HG02840 (cell line): ENCODE measurements around the gene GNG12.

ENCODE experiments used
- ATAC-seq: cut with Tn5 transposase; IDR thresholded peaks from one replicate; pipeline ENCODE4 v1.9.1; 2021; ENCODE audit warnings: mild to moderate bottlenecking, moderate library complexity, moderate number of reproducible peaks; ENCODE audit not compliant: unreplicated experiment, low FRiP score

GNG12 gene

DNA sequence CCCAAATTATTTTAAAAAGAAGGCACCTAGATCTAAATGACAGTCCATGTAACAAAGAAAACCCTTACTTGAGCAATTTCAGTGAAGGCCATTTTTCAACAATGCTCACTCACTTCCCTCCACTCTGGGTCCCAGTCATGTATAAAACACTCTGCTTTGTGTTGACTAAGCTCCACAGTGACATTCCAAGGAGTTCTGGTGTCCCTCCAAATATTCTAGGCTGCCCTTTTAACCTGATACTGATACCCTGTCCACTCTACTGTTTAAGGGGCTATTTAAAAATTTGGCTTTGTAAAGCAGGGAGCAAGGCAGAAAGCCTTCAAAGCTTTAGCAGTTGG is 73.6 kb downstream of the GNG12 start:
- peak; percentile 14 for ATAC-seq

DNA sequence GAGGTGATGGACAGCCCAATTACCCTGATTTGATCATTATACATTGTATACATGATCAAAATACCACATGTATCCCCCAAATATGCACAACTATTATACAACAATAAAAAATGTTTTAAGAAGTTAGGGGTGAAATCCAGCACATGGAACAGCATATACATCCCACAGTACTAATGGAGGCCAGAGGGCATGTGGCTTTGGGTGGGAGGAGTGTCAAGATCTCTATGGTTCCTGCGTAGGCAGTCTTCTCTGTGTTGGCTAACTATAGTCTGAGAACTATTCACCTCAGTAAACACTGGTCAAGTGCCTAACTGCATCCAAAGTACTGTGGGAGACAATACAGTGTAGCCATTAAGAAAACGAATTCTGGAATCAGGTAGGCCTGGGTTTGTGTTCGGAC is 74.2 kb downstream of the GNG12 start:
- ATAC-seq, result no peak

DNA sequence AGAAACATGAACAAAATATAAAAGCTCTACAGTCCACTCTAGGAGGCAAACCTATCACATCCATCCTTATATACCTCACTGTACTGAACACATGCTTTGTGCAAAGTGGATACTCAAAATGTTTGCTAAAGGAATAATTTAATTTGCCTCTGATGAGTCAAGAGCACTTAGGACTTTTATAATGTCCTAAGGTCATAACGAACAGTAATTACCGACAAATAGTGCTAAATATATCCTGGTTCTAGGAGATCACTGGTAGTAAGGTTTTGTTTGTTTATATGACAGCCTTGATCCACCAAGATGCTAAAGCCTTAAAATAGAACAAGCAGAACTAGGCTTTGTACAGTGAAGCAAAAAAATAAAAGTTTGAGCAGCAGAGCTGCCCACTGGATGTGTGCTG is 77.6 kb downstream of the GNG12 start:
- no peak for ATAC-seq

DNA sequence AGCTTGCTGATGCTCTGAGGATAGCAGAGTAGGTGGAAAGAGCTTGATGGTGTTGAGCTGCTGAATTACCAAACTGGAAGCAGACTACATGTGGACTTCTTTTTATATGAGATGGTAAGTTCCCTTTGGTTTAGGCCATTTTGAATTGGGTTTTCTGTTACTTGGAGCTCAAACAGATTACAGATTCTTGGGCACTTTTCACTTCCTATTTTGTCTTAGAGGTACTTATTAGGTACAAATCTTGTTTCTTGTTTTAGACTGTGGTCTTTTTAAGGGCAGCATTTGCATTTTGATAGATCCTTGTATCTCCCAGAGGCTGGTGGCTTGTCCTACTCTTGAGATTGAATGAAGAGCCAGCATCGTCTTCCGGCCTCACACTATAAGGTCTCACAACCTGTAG is 78.1 kb downstream of the GNG12 start:
- ATAC-seq, result no peak

DNA sequence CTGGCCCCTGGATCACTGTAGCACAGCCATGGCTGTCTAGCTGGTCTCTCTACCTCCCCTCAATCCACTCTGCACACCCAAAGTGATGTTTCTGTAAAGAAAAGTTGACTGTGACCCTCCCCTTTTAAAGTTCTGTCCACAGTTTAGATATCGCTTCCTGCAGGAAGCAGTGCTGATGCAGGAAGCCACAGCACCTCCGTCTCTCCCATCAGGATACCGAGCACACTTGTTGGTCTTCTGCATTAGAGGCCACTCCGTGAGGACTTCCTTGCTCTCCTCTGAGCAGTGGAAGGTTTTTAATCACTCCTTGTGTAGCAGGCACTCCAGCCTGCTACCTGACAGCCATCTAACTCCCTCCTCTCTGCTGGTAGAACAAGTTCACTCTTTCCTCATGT is 78.7 kb downstream of the GNG12 start:
- ATAC-seq, result no peak

DNA sequence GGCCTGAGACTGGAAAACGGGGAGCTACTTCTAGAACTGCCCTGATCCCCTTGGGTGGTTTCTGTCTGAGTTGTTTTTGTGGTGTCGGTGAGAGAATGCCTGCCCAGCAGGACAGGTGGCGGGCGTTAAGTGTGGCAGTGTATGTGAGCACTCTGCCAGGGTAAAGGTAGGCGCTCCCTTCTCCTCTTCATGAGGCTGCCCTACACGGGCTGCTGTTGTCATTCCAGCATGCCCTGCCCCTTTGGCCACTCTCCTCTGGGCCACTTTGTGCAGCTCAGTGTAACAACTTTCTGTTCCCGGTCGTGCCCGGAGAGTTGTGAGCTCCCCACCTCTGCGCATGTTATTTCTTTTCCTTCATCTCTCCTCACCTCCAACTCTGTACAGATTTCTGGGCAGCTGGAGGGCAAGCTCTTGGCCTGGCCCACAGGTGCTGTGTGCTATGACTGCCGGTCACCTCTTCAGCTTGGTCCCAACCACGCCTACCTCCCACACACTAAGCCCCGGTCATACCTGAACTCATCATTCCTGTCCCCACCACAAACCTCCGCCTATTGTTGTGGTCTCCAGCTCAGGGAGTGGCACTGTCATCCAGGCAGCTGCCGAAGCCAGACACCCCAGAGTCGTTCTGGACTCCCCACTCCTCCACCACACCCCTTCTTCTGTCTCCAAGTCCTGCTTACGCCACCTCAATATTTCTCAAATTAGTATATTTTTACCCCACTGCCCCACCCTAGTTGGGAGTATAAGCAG is 79.3 kb downstream of the GNG12 start:
- ATAC-seq, result no peak

DNA sequence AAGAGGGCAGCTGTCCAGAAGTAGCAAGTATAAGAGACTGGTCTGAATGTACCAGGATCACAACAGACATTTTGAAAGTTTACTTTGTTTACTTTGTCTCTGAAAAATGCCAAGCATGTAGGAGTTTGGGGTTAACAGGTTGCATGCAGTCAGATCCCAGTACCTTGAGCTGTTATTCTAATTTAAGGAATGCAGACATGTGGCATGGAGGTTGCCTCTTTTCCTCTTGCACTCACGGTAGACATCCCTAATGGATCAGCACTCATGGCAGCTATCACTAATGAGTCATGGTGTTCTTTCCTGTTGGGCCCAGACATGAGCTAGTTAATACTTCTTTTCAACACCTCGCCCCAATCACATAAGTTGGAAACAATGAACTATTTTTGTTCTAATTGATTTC is 81.0 kb downstream of the GNG12 start:
- ATAC-seq, result no peak

DNA sequence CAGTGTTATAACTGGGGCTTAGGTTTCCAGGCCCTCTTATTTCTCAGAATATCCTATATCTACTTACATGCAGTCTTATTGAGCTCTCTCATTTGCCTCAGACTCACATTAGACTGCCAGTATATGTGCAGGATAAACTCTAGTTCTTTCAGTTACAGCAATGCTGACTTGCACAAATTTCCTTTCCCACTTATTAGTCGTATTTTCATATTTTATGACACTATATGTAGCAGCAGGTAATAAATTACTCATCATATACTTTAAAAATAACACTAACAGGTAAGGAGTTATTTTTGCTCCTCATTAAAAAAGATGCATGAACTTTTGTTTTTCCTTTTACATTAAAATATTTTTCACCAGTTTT is 82.6 kb downstream of the GNG12 start:
- no peak for ATAC-seq

DNA sequence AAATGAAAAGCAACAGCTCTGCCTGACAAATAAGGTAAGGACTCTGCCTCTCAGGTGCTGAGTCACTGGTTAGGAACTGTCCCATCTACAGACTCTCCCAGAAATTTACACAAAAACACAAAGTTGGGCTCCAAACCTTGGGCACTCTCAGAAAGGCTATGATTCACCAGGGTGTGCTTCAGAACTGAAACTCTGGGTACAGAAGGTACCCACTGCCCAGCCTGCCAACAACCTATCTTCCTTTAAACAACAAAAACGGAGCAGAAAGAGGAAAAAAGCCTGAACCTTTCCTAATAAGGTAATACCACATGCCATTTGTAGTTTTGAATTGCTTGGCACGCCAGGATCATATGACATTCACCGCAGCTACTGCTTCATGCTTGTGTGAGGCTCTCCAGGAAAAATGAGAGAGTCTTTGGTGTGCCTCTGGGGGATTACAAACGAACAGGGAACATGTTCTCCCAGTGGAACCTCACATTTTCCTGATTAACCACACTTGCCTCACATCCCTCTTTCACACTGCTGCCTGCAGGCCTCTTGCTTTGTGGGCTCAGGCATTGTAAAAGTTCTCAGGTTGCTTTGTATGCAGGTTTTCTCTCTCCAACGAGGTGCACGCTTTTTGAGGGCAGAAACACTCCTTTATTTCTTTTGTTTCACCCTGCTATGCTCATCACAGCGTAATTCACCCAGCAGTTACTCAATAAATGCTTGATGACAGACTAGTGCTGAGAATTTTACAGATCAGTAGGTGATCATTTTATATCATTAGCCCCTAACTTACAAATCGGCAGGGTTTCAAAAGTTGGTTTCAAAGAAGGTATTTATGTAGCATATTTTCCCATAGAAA is 83.2 kb downstream of the GNG12 start:
- no peak for ATAC-seq

DNA sequence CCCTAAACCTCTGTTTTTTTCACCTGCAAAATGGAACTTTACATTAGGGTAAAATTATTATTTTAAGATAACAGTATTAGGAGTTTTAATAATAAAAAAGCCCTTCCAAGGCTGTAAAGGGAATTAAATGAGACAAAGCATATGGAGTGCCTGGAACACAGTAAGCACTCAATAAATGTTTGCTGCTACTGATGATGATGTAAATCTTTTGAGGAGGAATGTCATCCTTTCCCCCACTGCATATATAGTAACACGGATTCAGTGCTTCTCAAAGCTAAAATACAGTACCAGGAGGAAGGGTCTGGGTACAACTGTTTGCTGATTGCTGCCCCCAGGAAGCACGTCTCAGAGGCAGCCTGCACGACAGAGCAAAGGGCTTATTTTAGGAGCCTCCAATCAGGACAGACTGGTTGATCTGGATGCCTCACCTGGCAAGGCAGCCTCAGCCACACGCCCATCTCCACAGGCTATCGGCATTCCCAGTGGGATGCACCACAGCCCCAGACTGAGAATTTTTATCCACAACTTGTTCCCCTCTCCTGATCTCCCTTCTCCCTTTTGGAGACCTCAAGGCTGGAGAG is 83.9 kb downstream of the GNG12 start:
- no peak for ATAC-seq

DNA sequence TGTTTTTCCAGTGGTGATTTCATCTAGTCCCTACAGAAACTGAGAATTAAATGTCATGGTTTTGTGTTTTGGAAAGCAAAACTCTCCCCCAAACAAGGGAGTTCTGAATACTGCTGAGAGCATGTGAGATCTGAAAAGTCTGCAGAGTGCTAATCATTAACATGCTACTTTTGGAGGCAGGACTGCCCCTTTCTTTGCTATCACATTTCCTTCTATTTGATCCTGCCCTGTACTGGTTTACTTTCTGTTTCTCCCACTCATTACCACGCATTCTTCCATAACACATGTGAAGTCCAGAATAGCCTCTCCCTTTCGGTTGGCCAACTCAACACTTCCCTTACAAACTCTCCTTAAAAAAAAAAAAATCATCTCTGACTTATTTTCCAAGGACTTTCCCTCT is 84.6 kb downstream of the GNG12 start:
- ATAC-seq, result peak; percentile 91

DNA sequence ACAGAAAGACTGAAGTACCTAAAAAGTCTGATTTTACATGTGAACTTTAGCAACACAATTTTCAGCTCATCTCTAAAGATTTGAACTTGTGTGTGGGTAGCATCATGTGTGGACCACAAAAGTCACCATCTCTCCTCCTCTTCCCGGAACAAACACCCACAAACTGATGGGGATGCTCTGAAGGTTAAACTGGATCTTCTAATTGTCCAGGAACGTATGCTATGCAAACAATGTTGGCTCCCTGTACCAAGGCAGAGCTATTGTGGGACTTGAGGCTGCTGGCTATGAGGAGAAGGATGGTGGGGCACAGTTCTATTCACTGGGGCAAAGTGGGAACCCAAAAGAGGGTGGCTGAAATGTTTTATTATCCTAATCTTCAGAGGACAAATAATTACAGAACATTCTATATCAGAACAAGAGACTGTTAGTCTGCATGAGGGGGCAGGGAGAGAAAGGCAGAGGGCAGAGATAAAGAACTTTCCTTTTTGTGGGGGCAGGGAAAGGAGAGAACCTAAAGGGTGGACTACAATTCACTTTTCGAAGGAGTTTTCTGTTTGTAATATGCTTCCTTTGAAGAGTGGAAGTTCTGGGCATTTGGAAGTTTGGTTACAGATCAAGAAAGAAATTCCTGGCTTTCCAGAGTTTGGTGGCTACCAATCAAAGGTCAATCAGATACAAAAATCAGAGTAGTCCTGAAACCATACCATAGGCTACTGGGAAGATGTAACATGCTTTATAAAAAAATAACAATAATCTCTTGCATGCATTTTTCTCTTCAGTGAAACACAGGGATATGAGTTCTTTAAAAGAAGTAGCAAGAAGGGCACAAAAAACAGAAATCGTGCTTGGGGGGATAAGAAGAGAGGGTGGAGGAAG is 85.4 kb downstream of the GNG12 start:
- ATAC-seq, result no peak

DNA sequence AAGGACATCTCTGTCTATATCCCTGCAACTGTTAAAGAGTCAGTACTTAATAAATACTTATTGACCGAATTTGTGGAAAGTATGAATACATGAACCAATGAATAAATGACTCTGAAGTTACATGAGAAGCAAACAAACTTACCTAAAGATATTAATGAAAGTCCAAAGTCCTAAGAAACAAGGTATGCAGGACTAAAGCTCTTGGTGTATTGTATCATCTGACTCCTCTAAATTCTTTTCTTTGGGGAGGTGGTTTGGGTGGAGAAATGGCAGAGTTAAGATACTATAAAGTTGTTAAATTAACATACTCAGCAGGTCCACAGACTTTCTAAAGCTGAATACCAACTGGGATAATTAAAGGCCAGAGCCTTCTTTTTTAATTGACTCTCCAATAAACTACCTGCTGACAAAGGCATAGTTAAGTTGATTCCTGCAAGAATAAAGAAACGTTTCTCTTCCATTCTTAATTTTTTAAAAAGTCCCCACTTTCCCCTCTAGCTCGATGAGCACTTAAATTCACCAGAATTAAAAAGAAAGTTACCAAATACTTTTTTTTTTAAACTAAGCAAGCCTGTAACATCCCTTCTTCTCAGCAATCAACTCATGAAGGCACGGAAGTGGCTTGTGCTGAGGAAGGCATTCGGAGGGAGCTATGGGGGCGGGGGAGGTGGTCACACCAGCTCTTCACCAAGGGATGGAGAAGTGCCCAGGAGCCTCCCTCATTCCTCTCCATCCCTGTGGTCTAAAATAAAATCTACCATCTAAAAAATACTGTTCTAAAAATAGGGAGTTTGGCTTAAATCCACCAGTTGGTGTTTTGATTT is 87.2 kb downstream of the GNG12 start:
- no peak for ATAC-seq

DNA sequence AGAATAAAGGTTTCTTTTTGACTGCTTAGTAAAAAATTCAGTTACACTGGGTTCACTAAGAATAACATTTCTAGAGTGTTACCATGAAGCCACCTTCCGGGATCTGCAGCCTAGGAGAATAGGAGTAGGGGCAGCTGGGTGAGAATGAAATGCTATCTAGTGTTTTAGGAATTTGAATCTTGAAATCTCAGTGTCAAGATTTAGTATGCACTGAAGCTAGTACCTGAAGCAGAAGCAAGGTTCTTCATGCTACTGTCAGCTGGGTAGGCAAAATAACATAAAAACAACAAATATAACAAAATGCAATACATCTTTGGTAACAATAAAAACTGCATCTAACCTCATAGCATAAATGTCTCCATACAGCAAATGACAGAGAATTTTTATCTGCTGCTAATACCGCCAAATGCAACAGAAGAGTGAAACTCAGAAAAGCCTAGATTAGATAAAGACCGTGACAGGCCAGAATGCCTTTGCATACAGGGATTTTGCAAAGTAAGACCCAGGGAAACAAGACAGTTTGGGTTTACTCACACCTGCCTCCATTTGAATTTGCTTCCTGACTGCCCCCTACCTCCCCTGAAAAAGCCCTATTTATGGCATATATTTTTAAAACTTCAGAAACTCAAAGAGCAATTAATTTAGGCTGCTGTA is 90.1 kb downstream of the GNG12 start:
- no peak for ATAC-seq

DNA sequence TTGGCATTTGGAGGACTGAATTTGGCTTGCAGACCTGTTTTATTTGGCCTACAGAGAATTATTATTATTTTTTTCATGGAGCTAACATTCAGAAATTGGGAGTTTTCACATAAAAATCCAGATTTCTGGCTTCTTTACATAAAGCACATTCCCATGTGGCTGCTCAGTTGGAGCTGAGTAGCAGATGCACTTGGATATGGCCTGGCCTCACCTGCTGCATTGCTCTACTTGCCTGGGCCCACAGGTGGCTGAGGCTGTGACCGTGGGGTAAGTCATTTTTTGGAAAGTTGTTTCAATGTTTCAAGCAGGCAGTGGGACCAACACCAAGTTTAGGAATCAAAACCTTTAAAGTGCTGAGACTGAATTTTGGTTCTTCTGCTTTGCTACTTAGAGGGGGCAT is 91.5 kb downstream of the GNG12 start:
- no peak for ATAC-seq

DNA sequence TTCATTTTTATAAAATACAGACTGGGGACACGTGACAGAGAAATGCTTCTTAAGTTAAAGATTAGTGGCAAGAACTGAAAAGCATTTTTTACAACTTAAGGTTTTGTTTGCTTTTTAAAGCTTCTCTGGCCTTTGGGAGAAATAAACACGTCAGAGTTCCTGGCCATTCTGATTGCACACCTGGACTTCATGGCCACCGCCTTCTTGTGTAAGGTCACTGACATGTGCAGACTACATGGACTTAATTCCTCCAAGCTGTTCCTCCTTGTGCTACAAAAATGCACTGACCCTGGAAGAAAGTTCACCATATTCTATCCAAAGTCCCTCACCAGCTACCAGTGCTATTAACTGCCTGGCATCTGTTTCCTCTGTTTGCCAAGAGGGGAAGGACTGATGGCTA is 92.1 kb downstream of the GNG12 start:
- no peak for ATAC-seq

DNA sequence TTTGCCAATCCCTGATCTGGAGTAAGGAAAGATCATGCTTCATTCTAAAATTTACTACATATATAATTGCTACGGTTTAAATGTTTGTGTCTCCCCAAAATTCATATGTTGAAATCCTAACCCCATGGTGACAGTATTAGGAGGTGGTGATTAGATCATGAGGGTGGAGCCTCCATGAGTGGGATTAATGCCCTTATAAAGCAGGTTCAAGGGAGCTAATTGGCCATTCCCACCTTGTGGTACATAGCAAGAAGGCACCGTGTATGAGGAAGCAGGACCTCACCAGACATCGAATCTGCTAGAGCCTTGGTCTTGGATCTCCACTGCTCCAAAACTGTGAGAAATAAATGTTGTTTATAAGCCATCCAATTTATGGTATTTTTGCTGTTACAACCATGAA is 92.7 kb downstream of the GNG12 start:
- no peak for ATAC-seq

DNA sequence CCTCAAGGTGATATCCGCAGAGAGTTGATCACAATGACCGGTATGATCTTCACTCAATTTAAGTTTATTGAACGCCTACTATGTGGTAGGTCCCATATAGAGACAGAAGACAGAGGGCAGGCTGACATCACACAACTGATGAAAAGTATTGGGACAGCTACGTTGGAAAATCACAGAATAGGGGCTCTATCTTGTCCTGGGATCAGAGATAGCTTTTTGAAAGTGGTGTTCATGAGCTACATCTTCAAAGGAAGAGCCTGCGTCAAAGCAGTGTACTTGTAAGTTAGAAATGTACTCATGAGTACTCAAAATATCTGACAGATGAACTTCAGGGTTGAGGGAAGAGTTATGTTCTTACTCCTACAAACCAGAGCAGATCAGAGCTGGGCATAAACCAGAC is 93.9 kb downstream of the GNG12 start:
- ATAC-seq, result no peak

DNA sequence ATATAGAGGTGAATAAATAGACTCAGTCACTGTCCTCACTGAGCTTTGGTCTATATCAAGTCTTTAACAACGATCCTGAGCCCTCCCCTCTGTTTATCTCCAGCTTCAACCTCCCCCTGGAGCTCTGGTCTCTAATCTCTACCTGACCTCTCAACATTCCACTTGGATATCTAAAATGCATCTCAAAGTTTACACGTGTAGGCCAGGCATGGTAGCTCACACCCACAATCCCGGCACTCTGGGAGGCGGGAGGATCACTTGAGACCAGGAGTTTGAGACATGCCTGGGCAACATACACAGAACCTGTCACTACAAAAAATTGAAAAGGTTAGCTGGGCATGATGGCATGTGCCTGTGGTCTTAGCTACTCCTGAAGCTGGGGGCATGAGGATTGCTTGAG is 94.9 kb downstream of the GNG12 start:
- ATAC-seq, result no peak

DNA sequence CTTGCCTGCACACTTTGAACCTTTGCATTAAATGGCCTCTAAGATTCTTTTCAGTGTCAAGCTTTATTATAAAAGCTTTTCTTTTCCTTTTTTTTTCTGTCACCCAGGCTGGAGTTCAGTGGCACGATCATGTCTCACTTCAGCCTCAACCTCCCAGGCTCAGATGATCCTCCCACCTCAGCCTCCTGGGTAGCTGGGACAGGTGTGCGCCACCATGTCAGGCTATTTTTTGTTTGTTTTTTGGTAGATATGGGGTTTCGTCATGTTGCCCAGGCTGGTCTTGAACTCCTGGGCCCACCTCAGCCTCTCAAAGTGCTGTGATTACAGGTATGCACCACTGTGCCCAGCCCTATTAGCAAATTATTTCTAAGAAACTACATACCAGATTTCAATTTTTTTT is 95.4 kb downstream of the GNG12 start:
- no peak for ATAC-seq
